CD4-positive, alpha-beta T cell treated with Interleukin-4 for 1 hour (primary cell): ENCODE measurements around the gene PCDH15.

ENCODE experiments used
- DNase-seq, 2 donors: peaks; one replicate each; pipeline ENCODE4 v3.0.0-alpha.2; 2020 to 2022

The PCDH15 gene

DNA sequence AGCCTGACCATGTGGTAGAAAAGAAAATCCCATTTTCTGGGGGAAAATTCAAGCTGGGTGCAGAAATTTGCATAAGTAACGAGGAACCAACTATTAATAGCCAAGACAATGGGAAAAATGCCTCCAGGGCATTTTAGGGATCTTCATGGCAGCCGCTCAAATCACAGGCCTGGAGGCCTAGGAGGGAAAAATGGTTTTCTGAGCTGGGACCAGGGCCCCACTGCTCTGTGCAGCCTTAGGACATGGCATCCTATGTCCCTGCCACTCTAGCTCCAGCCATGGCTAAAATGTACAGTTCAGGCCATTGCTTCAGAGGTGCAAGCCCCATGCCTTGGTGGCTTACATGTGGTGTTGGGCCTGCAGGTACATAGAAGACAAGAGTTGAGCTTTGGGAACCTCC is 459.0 kb downstream of the PCDH15 start:
- no peak for DNase-seq

- no peak for DNase-seq
Observed at GRCh38 chr10:54335296-54335695, 465.7 kb downstream of the PCDH15 start.

DNA sequence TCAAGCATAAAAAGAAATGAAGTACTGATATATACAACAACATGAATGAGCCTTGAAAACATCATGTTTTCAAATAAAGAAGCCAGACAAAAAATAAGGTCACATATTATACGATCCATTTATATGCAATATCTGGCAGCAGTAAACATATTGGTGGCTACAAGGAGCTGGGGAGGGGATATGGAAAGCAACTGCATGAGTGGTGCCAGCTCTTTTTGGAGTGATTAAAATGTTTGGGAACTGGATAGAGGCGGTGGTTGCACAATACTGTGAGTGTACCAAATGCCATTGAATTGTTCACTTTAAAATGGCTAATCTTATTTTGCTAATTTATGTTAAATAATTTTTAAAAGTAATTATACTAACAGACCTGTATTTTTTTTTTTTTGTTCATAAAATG is 481.7 kb downstream of the PCDH15 start:
- DNase-seq, result no peak

- DNase-seq, result no peak
Observed at GRCh38 chr10:54318470-54318869, 482.6 kb downstream of the PCDH15 start.

DNA sequence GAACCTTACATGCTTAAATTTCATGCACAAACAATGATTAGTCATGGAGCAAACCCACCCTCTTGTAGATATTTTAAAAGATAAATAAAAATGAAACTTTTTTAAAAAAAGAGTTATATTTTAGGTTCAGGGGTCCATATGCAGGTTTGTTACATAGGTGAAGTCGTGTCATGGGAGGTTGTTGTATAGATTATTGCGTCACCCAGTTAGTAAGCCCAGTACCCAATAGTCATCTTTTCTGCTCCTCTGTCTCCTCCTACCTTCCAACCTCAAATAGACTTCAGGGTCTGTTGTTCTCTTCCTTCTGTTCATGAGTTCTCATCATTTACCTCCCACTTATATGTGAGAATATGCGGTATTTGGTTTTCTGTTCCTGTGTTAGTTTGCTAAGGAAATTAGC is 486.6 kb downstream of the PCDH15 start:
- DNase-seq, result no peak

- no peak for DNase-seq
Observed at GRCh38 chr10:54284526-54285193, 516.4 kb downstream of the PCDH15 start.

DNA sequence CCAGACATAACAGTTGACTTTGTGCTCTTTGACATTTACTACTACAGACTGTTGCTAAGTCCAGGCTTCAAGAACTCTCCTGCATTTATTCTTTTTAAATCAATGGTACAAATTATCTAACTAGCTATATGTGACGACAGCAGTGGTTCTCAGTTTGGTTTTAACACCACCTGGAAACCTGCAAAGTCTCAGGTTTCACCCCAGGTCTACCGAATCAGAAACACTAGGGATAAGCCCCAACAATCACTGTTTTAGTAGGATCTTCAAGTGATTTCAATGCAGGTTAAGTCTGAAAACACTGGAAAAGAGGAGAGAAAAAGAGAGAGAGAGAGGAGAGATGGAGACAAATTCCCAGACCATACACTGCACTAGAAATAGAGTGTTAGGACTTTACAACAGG is 519.0 kb downstream of the PCDH15 start:
- no peak for DNase-seq

DNA sequence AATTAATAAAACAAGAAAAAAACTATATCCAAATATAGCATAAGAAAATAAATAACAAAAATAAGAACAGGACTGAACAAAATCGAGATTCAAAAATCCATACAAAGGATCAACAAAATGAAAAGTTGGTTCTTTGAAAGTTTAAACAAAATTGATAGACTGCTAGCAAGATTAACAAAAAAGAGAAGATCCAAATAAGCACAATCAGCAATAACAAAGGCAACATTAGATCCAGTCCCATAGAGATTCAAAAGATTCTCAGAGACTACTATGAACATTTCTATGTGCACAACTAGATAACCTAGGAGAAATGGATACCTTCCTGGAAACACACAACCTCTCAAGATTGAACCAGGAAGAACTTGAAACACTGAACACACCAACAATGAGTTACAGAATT is 534.6 kb downstream of the PCDH15 start:
- no peak for DNase-seq

- DNase-seq, result no peak
Observed at GRCh38 chr10:54262726-54263125, 538.3 kb downstream of the PCDH15 start.

DNA sequence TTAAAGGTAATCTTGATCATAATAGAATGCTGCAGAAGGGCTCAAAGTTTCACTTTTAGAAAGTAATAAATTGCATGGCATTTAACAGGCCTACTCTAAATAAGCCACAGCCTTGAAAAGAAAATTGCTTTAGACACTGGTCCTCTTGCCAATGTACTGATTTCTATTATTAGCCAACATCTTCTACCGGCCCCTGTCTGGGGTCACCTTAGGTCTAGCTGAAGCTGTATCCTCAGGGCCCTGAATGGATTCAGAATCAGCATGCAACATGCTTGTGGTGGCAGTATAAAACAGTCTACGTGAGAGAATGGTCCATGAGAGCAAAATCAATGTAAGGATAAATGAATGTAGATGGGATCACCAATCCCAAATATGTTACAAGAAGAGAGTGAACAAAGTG is 541.9 kb downstream of the PCDH15 start:
- DNase-seq, result no peak

- no peak for DNase-seq
Observed at GRCh38 chr10:54234832-54235231, 566.2 kb downstream of the PCDH15 start.

DNA sequence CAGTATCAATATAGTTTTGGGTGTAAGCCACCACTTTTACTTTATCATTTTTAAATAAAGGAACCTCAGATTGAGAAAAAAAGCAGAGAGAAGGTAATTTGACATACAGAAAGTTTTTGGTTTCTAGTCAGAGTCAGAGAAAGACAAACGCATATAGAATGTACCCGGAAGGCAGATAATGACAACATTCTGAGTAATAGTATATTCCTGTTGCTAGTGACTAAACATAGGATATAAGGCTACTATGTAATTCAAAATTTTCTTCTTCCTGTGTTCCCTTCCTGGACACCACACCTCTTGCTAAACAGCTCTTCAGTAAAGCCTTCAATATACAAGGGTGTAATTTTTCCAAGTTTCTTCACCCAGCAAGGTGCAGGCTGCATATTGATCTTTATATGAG is 597.6 kb downstream of the PCDH15 start:
- DNase-seq, result no peak

GRCh38 chr10:54198051-54198450 is 603.0 kb downstream of the PCDH15 start:
- no peak for DNase-seq

DNA sequence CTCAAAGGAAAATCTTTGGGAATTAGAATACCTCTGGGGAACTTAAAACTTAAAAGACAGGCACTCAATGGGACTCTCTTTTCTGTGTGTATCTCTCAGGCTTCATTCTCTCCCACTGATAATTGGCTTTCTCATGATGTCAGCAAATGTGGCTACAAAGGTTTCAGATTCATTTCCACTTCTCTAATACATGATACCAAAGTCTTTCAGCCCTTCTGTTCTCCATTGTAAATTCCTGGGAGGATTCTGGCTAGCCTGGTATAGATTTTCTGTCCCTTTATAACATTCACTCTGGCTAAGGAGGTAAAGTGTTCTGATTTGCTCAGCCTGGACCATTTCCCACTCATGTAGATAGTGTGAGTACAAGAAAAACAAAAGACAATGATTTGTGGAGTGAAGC is 606.2 kb downstream of the PCDH15 start:
- DNase-seq, result no peak

- no peak for DNase-seq
Observed at GRCh38 chr10:54159924-54160323, 641.1 kb downstream of the PCDH15 start.

GRCh38 chr10:54148508-54148907 is 652.5 kb downstream of the PCDH15 start:
- DNase-seq, result no peak

- no peak for DNase-seq
Observed at GRCh38 chr10:54139819-54140428, 661.1 kb downstream of the PCDH15 start.

DNA sequence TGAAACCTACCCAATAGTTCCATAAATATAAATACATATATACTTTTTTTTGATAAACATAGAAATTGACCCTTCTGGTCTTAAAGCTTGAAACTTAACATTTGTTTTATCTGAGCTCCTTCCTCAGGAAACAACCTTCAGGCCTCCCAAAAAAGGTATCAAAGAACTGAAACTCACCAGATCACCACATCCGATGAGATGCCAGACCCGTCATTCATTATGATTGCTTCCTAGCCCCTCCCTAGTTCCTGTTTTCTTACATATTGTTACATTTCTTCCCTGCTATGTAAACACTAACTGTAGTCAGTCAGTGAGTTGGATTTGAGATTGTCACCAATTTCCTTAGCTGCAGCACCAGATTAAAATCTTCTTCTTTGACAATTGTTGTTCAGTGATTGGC is 663.6 kb downstream of the PCDH15 start:
- DNase-seq, result no peak

DNA sequence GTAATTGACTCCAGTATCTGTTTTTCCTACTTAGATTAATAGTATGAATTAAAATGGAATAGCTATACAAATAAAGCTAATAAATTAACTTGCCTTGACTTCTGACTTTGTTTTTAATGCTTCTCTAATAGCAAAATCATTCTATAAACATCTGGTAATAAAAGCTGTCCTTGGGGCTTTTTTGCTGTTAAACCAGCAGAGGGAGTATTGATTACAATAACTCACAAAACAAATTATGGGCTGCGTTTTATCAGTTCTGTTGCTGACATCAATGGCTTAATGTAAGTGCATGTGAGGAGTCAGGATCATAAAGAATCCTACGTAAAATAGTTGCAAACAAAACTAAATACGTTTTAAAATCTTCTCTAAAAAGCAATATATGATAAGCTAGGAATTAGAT is 667.8 kb downstream of the PCDH15 start:
- no peak for DNase-seq

- DNase-seq, result no peak
Observed at GRCh38 chr10:54131833-54132232, 669.2 kb downstream of the PCDH15 start.

DNA sequence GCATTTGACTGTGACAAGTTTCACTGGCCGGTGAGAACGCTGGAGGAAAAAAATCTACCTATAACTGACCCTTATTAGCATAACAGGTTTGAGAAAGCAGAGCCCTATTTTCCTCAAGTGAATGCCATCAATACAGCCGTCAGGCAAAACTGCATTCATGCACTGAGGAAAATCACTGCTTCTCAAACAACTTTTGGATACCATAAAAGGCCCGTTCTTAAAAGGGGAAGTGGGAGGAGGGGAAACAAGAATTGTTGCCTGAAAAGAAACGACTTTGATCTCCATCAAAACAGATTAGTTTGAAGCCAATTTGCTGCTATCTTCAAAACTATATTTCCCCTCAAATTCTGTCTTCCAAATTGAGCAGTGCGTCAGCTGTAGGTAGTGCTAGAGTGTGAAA is 670.6 kb downstream of the PCDH15 start:
- no peak for DNase-seq

GRCh38 chr10:54125098-54125747 is 675.8 kb downstream of the PCDH15 start:
- DNase-seq, result no peak

- no peak for DNase-seq
Observed at GRCh38 chr10:54124209-54124885, 676.7 kb downstream of the PCDH15 start.

- no peak for DNase-seq
Observed at GRCh38 chr10:54120806-54121205, 680.2 kb downstream of the PCDH15 start.
